ENCODE data around the gene UBE2N.
"Not testable (repeated sequence)": the region's sequence is repeated elsewhere in the genome, so short reads cannot be mapped to it uniquely, and the experiment has no call there.

UBE2N gene

GRCh38 chr12:93380480-93381121, 61.1 kb downstream of the UBE2N start:
- Histone ChIP-seq H3K4me3 (ENCODE audit: low read length in 2 of 2) (peak overlapping the region; percentile 87 to 100), H3K27me3 (ENCODE audit: control insufficient read depth in 2 of 2, insufficient read depth in 2 of 2, low read length in 2 of 2) (no peaks in the 10 kb centered on the region), H3K9ac (ENCODE audit: low read depth in 1 of 2, low read length in 2 of 2) (peak overlapping the region; percentile 91 to 99), H3K27ac (ENCODE audit: low read depth in 2 of 2, low read length in 2 of 2) (peak overlapping the region in 1 of 2 donors; percentile 88), H3K36me3 (ENCODE audit: control insufficient read depth in 2 of 2, insufficient read depth in 2 of 2, low read length in 2 of 2) (no peaks in the 10 kb centered on the region), H3K4me1 (ENCODE audit: control insufficient read depth in 2 of 2, insufficient read depth in 2 of 2, low read length in 2 of 2) (peaks cover 22 to 33% of the 10 kb centered on the region in 2 donors), H3K9me3 (ENCODE audit: control insufficient read depth in 2 of 2, low read length in 2 of 2) (no peaks in the 10 kb centered on the region)

- Histone ChIP-seq H3K4me3 (ENCODE audit: low read length in 2 of 2) (peak overlapping the region; percentile 87 to 100), H3K9me3 (ENCODE audit: control insufficient read depth in 2 of 2, low read length in 2 of 2) (no peaks in the 10 kb centered on the region), H3K36me3 (ENCODE audit: control insufficient read depth in 2 of 2, insufficient read depth in 2 of 2, low read length in 2 of 2) (no peaks in the 10 kb centered on the region), H3K27me3 (ENCODE audit: control insufficient read depth in 2 of 2, insufficient read depth in 2 of 2, low read length in 2 of 2) (no peaks in the 10 kb centered on the region), H3K9ac (ENCODE audit: low read depth in 1 of 2, low read length in 2 of 2) (peak overlapping the region; percentile 91 to 99), H3K27ac (ENCODE audit: low read depth in 2 of 2, low read length in 2 of 2) (peak overlapping the region; percentile 88 to 93), H3K4me1 (ENCODE audit: control insufficient read depth in 2 of 2, insufficient read depth in 2 of 2, low read length in 2 of 2) (peaks cover 22 to 35% of the 10 kb centered on the region in 2 donors)
Observed at GRCh38 chr12:93379981-93380361, 61.8 kb downstream of the UBE2N start.

GRCh38 chr12:93379326-93379980, 62.3 kb downstream of the UBE2N start:
- Histone ChIP-seq H3K4me3 (ENCODE audit: low read length in 2 of 2) (peak overlapping the region; percentile 87 to 100), H3K27me3 (ENCODE audit: control insufficient read depth in 2 of 2, insufficient read depth in 2 of 2, low read length in 2 of 2) (no peaks in the 10 kb centered on the region), H3K27ac (ENCODE audit: low read depth in 2 of 2, low read length in 2 of 2) (peak overlapping the region; percentile 88 to 93), H3K4me1 (ENCODE audit: control insufficient read depth in 2 of 2, insufficient read depth in 2 of 2, low read length in 2 of 2) (peaks cover 22 to 40% of the 10 kb centered on the region in 2 donors), H3K36me3 (ENCODE audit: control insufficient read depth in 2 of 2, insufficient read depth in 2 of 2, low read length in 2 of 2) (no peaks in the 10 kb centered on the region), H3K9ac (ENCODE audit: low read depth in 1 of 2, low read length in 2 of 2) (peak overlapping the region; percentile 91 to 99), H3K9me3 (ENCODE audit: control insufficient read depth in 2 of 2, low read length in 2 of 2) (no peaks in the 10 kb centered on the region)

- H3K36me3 ChIP-seq (ENCODE audit: control insufficient read depth in 2 of 2, insufficient read depth in 2 of 2, low read length in 2 of 2): no peaks in the 10 kb centered on the region
- H3K9me3 ChIP-seq (ENCODE audit: control insufficient read depth in 2 of 2, low read length in 2 of 2): no peaks in the 10 kb centered on the region
- peak overlapping the region; percentile 87 to 100 for H3K4me3 ChIP-seq (ENCODE audit: low read length in 2 of 2)
- H3K4me1 ChIP-seq (ENCODE audit: control insufficient read depth in 2 of 2, insufficient read depth in 2 of 2, low read length in 2 of 2): peaks cover 22 to 44% of the 10 kb centered on the region in 2 donors
- H3K27me3 ChIP-seq (ENCODE audit: control insufficient read depth in 2 of 2, insufficient read depth in 2 of 2, low read length in 2 of 2): no peaks in the 10 kb centered on the region
- H3K9ac ChIP-seq (ENCODE audit: low read depth in 1 of 2, low read length in 2 of 2): peak overlapping the region; percentile 91 to 99
- H3K27ac ChIP-seq (ENCODE audit: low read depth in 2 of 2, low read length in 2 of 2): peak overlapping the region; percentile 88 to 93
Observed at GRCh38 chr12:93378998-93379325, 62.8 kb downstream of the UBE2N start.

- not testable (repeated sequence) for H3K36me3 ChIP-seq (ENCODE audit: control insufficient read depth in 2 of 2, insufficient read depth in 2 of 2, low read length in 2 of 2); H3K9me3 ChIP-seq (ENCODE audit: control insufficient read depth in 2 of 2, low read length in 2 of 2); H3K27me3 ChIP-seq (ENCODE audit: control insufficient read depth in 2 of 2, insufficient read depth in 2 of 2, low read length in 2 of 2)
- peak overlapping the region; percentile 88 to 93 for H3K27ac ChIP-seq (ENCODE audit: low read depth in 2 of 2, low read length in 2 of 2)
- peak overlapping the region; percentile 87 to 100 for H3K4me3 ChIP-seq (ENCODE audit: low read length in 2 of 2)
- peaks cover 22 to 47% of the 10 kb centered on the region in 2 donors for H3K4me1 ChIP-seq (ENCODE audit: control insufficient read depth in 2 of 2, insufficient read depth in 2 of 2, low read length in 2 of 2)
- peak overlapping the region; percentile 91 to 99 for H3K9ac ChIP-seq (ENCODE audit: low read depth in 1 of 2, low read length in 2 of 2)
Observed at GRCh38 chr12:93378196-93378997, 63.4 kb downstream of the UBE2N start.

- Histone ChIP-seq H3K27ac (ENCODE audit: low read depth in 2 of 2, low read length in 2 of 2) (peak within 1 kb of the TSS; percentile 90 to 93), H3K27me3 (ENCODE audit: control insufficient read depth in 2 of 2, insufficient read depth in 2 of 2, low read length in 2 of 2) (no peaks in the 10 kb centered on the region), H3K36me3 (ENCODE audit: control insufficient read depth in 2 of 2, insufficient read depth in 2 of 2, low read length in 2 of 2) (no peaks in the 10 kb centered on the region), H3K4me1 (ENCODE audit: control insufficient read depth in 2 of 2, insufficient read depth in 2 of 2, low read length in 2 of 2) (peaks cover 22 to 47% of the 10 kb centered on the region in 2 donors), H3K9me3 (ENCODE audit: control insufficient read depth in 2 of 2, low read length in 2 of 2) (no peaks in the 10 kb centered on the region), H3K9ac (ENCODE audit: low read depth in 1 of 2, low read length in 2 of 2) (peak within 1 kb of the TSS; percentile 91 to 99), H3K4me3 (ENCODE audit: low read length in 2 of 2) (peak within 1 kb of the TSS; percentile 87 to 100)
Observed at GRCh38 chr12:93377252-93378195, 64.2 kb downstream of the UBE2N start, which contains the start of gene NUDT4. NUDT4 (plus strand) TSS chr12:93377925; CDS start chr12:93378323, 398 bp downstream.

GRCh38 chr12:93376436-93377251, 65.1 kb downstream of the UBE2N start:
- Histone ChIP-seq H3K36me3 (ENCODE audit: control insufficient read depth in 2 of 2, insufficient read depth in 2 of 2, low read length in 2 of 2) (no peaks in the 10 kb centered on the region), H3K4me1 (ENCODE audit: control insufficient read depth in 2 of 2, insufficient read depth in 2 of 2, low read length in 2 of 2) (peaks cover 22 to 44% of the 10 kb centered on the region in 2 donors), H3K9ac (ENCODE audit: low read depth in 1 of 2, low read length in 2 of 2) (peak overlapping the region; percentile 83 to 93), H3K4me3 (ENCODE audit: low read length in 2 of 2) (peak overlapping the region; percentile 80 to 94), H3K27me3 (ENCODE audit: control insufficient read depth in 2 of 2, insufficient read depth in 2 of 2, low read length in 2 of 2) (no peaks in the 10 kb centered on the region), H3K27ac (ENCODE audit: low read depth in 2 of 2, low read length in 2 of 2) (peak overlapping the region; percentile 90), H3K9me3 (ENCODE audit: control insufficient read depth in 2 of 2, low read length in 2 of 2) (no peaks in the 10 kb centered on the region)

GRCh38 chr12:93375906-93376305, 65.8 kb downstream of the UBE2N start:
- Histone ChIP-seq H3K4me3 (ENCODE audit: low read length in 2 of 2) (peak overlapping the region; percentile 80 to 94), H3K9me3 (ENCODE audit: control insufficient read depth in 2 of 2, low read length in 2 of 2) (no peaks in the 10 kb centered on the region), H3K9ac (ENCODE audit: low read depth in 1 of 2, low read length in 2 of 2) (peak overlapping the region; percentile 83 to 93), H3K27ac (ENCODE audit: low read depth in 2 of 2, low read length in 2 of 2) (peak overlapping the region; percentile 90), H3K4me1 (ENCODE audit: control insufficient read depth in 2 of 2, insufficient read depth in 2 of 2, low read length in 2 of 2) (peaks cover 16 to 38% of the 10 kb centered on the region in 2 donors), H3K27me3 (ENCODE audit: control insufficient read depth in 2 of 2, insufficient read depth in 2 of 2, low read length in 2 of 2) (no peaks in the 10 kb centered on the region), H3K36me3 (ENCODE audit: control insufficient read depth in 2 of 2, insufficient read depth in 2 of 2, low read length in 2 of 2) (no peaks in the 10 kb centered on the region)

Measured in mucosa of rectum (tissue), 2 donors.